Right lobe of liver (tissue), 6 donors: ENCODE results near the gene CLSTN2. TPM values are rescaled to one million over a fixed set of nuclear protein-coding genes. Genes with fewer than 3 reads are reported as not detected.

Source experiments
- ATAC-seq, 4 donors: fragments of 200-7000 bp; cut with Tn5 transposase; one replicate each; pipeline ENCODE4 v1.9.1; 2020; ENCODE audit warnings: mild to moderate bottlenecking in 4 of 4, moderate library complexity in 4 of 4
- DNase-seq, 3 donors: peaks; one replicate each; pipeline ENCODE4 v3.0.0-alpha.2; 2020
- H3K27ac ChIP-seq, 3 donors: fragments of 200-600 bp; one replicate each; pipeline ENCODE4 v1.8.0; 2022
- H3K27me3 ChIP-seq, 2 donors: fragments of 200-600 bp; one replicate each; pipeline ENCODE4 v1.8.0; 2022
- H3K36me3 ChIP-seq, 4 donors: fragments of 200-600 bp; sonication (generic) in 1 of 4; one replicate each; pipeline versions ENCODE4 v1.5.1 to v1.8.0; 2017 to 2022; ENCODE audit warnings: control low read depth in 1 of 4
- H3K4me1 ChIP-seq, 4 donors: fragments of 200-600 bp; sonication (generic) in 1 of 4; one replicate each; pipeline versions ENCODE4 v1.5.1 to v1.8.0; 2017 to 2022; ENCODE audit warnings: control low read depth in 1 of 4
- H3K4me3 ChIP-seq, 3 donors: fragments of 200-600 bp; one replicate each; pipeline ENCODE4 v1.8.0; 2022
- H3K9me3 ChIP-seq, 4 donors: fragments of 200-600 bp; sonication (generic) in 1 of 4; one replicate each; pipeline versions ENCODE4 v1.5.1 to v1.8.0; 2017 to 2022; ENCODE audit warnings: control low read depth in 1 of 4
- POLR2A ChIP-seq: fragments of 450-650 bp; IDR thresholded peaks from one replicate; pipeline ENCODE4 v1.6.1; 2017; ENCODE audit warnings: antibody characterized with exemption, mild to moderate bottlenecking
- WGBS: methylation state at CpG from one replicate; pipeline ENCODE4 v1.1.6; 2018; ENCODE audit warnings: low coverage, low lambda C conversion rate; ENCODE audit not compliant: insufficient coverage; ENCODE audit errors: missing lambda C conversion rate; 5-methylcytosine and 5-hydroxymethylcytosine counted together
- intact Hi-C, 2 donors: fragments of 100-400 bp; cut with DNase I; formaldehyde crosslinking; loops; one replicate each; pipeline versions ENCODE4 v1.11.2 to v1.14.1; 2022
- total RNA-seq, 6 experiments: library from RNA; depleted of rRNA in 2 of 6; stranded (reverse); fragments of >200 nt in 2 of 6; fragmentation: NEBNext Ultra II Directional in 3 of 6; extraction: Animal tissue kit (Norgen Biotek cat#: 25700) in 3 of 6; gene quantifications; one replicate each; pipeline versions ENCODE4 v1.1.0 to v1.2.4, GENCODE V29; 2016 to 2023
- TF ChIP-seq, protein P1 (sequence below), 4 donors: fragments of 200-600 bp in 3 of 4; fragments of 450-650 bp in 1 of 4; IDR thresholded peaks; one replicate each; pipeline versions ENCODE4 v1.5.1 to v1.8.0; 2016 to 2022; ENCODE audit warnings: antibody characterized with exemption in 4 of 4, mild to moderate bottlenecking in 2 of 4
- donor health status: DM: no; HTN: yes; CAD: no.
- donor health status: DM: no; HTN: no; CAD: no.
- donor health status: DM: no; HTN: no; CAD: no.
- donor health status: DM: no; HTN: yes; CAD: no.
- donor health status: DM: no; HTN: yes; CAD: no.

Gene CLSTN2
- total RNA-seq, 6 experiments from 2014 or later: 1.0 to 3.3 (median 2.0) TPM

DNA sequence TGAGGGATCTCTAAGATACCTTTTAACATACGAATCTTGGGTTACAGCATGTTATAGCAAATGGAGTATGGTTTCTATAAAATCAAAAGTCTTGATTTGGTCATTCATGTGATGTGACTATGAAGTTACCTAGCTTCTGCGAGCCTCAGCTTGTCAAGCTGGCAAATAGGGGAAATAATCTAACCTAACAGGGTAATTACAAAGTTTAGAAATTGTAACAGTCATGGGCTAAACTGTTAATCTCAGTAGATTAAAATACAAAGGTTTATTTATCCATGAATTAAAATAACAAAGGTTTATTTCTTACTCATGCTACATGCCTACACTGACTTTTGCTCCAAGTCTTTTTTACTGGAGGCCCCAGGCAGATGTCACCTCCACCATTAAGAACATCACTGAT lies 359.1 kb downstream of the CLSTN2 start:
- no peak for ATAC-seq
- no peak for TF ChIP-seq POLR2A
- TF ChIP-seq, protein P1, sequence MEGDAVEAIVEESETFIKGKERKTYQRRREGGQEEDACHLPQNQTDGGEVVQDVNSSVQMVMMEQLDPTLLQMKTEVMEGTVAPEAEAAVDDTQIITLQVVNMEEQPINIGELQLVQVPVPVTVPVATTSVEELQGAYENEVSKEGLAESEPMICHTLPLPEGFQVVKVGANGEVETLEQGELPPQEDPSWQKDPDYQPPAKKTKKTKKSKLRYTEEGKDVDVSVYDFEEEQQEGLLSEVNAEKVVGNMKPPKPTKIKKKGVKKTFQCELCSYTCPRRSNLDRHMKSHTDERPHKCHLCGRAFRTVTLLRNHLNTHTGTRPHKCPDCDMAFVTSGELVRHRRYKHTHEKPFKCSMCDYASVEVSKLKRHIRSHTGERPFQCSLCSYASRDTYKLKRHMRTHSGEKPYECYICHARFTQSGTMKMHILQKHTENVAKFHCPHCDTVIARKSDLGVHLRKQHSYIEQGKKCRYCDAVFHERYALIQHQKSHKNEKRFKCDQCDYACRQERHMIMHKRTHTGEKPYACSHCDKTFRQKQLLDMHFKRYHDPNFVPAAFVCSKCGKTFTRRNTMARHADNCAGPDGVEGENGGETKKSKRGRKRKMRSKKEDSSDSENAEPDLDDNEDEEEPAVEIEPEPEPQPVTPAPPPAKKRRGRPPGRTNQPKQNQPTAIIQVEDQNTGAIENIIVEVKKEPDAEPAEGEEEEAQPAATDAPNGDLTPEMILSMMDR (IDR thresholded peaks at IDR 0.05): no peak
- intact Hi-C loops: no loop called here
- H3K36me3 ChIP-seq: no peaks in the 10 kb centered on the region
- H3K27me3 ChIP-seq: no peaks in the 10 kb centered on the region
- H3K27ac ChIP-seq: no peak overlapping the region
- 62% methylated on average over 2 of the region's 2 CpGs for WGBS
- H3K9me3 ChIP-seq: no peaks in the 10 kb centered on the region
- H3K4me3 ChIP-seq: no peak overlapping the region
- H3K4me1 ChIP-seq: no peaks in the 10 kb centered on the region
- DNase-seq: no peak

DNA sequence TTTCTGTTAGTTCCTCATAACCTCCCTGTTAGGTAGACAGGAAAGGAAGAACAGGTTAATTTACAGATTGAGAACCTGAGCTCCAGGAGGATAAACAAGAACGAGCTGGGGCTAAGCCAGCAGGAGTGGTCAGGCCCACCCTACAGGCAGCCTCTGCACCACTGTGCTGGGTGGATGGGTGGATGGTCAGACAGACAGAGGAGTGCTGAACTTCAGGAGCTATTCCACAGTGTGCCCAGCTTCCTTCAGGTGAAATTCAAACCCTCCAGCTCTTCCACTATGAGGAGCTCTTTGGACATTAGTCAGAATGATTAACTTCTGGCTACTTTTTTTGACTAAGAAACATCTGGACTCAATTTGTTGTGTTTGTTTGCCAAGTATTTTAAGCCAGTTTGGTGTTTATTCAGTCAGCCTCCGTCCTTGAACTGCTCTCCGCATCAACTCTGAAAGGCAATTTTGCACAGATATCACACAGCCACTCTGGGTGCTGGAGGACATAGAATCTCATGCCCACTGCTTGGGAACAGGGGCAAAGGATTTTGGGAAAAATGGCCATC lies 361.9 kb downstream of the CLSTN2 start:
- Histone ChIP-seq H3K4me3 (no peak overlapping the region), H3K27ac (no peak overlapping the region), H3K27me3 (no peaks in the 10 kb centered on the region), H3K36me3 (no peaks in the 10 kb centered on the region), H3K9me3 (no peaks in the 10 kb centered on the region), H3K4me1 (no peaks in the 10 kb centered on the region)
- ATAC-seq (no peak), DNase-seq (no peak)
- TF ChIP-seq, protein P1 (IDR thresholded peaks at IDR 0.05): no peak
- TF ChIP-seq POLR2A: no peak
- intact Hi-C loops: no loop called here
- 36% methylated on average over 3 of the region's 3 CpGs for WGBS

DNA sequence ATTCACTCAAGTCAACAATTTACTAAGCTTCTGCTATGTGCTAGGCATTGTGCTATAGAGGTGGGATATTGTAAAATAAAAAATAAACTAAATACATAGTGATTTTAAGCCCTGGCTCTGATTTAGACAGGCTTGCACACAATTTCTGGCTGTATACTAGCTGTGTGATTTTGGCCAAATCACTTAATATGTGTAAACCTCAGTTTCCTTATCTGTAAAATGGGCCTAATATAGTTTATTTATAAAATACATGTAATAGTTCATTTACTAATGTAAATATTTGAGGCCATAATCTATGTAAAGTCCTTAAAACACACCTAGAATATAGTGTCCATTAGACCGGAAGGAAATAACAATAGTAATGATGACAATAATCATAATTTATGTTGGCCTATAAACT lies 363.1 kb downstream of the CLSTN2 start:
- Histone ChIP-seq H3K9me3 (no peaks in the 10 kb centered on the region), H3K27me3 (no peaks in the 10 kb centered on the region), H3K4me1 (no peaks in the 10 kb centered on the region), H3K27ac (no peak overlapping the region), H3K4me3 (no peak overlapping the region), H3K36me3 (no peaks in the 10 kb centered on the region)
- no peak for TF ChIP-seq POLR2A
- TF ChIP-seq, protein P1 (IDR thresholded peaks at IDR 0.05): no peak
- ATAC-seq: no peak
- no peak for DNase-seq
- 92% methylated on average over 1 of the region's 1 CpG for WGBS
- intact Hi-C loops: no loop called here

DNA sequence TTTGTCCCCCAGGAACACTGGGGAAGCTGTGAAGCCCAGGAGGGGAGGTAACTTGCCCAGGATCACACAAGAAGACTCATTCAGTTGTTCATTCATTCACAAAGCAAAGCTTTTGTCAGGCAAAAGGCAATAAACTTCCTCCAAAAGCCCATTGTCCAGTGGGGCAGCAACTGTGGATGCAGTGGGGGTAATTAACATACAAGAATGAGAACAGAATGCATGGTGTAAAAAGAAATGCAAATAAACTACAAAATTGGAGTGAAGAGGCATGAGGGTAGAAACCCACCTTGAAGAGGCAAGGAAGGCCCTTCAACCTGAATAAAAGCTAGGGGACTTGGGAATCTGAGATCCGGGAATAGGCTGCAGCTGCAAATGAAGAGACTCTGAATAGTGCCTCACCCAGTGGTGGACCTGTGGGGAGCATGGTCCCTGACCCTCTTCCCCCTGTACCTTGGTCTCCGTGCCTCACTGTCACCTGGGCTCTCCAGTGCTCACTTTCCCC lies 363.6 kb downstream of the CLSTN2 start:
- ATAC-seq (no peak), DNase-seq (no peak)
- WGBS: 50% methylated on average over 1 of the region's 2 CpGs
- H3K36me3 ChIP-seq: no peaks in the 10 kb centered on the region
- H3K4me3 ChIP-seq: no peak overlapping the region
- intact Hi-C loops: no loop called here
- no peaks in the 10 kb centered on the region for H3K4me1 ChIP-seq
- TF ChIP-seq POLR2A: no peak
- TF ChIP-seq, protein P1 (IDR thresholded peaks at IDR 0.05): no peak
- H3K27me3 ChIP-seq: no peaks in the 10 kb centered on the region
- H3K9me3 ChIP-seq: no peaks in the 10 kb centered on the region
- no peak overlapping the region for H3K27ac ChIP-seq
